GM23338 (cell line): Measurements from ENCODE around the gene ID4. TPM values are rescaled to one million over a fixed set of nuclear protein-coding genes. Genes with fewer than 3 reads are reported as not detected.

Experiments
- ATAC-seq: fragments of 200-7000 bp; cut with Tn5 transposase; 3 replicates; pipeline ENCODE4 v1.9.1; 2020
- DNase-seq: peaks from one replicate; pipeline ENCODE4 v3.0.0-alpha.2; 2015; ENCODE audit warnings: low spot score
- H2AFZ ChIP-seq: fragments of 200-600 bp; sonication (generic); 2 replicates; pipeline ENCODE4 v1.8.0; 2016; ENCODE audit warnings: antibody characterized with exemption, mild to moderate bottlenecking, moderate library complexity
- H3F3A ChIP-seq: fragments of 200-600 bp; sonication (generic); replicated peaks from 2 replicates; pipeline ENCODE4 v1.8.0; 2017; ENCODE audit warnings: antibody characterized with exemption, mixed run types, low read depth
- H3K27ac ChIP-seq: fragments of 200-600 bp; sonication (generic); 2 replicates; pipeline ENCODE4 v1.6.1; 2016; ENCODE audit warnings: low read depth
- H3K27me3 ChIP-seq: fragments of 200-600 bp; sonication (generic); 2 replicates; pipeline ENCODE4 v1.8.0; 2016; ENCODE audit warnings: mild to moderate bottlenecking, mixed run types, moderate library complexity; ENCODE audit not compliant: insufficient read depth
- H3K36me3 ChIP-seq: fragments of 200-600 bp; sonication (generic); 2 replicates; pipeline ENCODE4 v1.8.0; 2016; ENCODE audit warnings: mild to moderate bottlenecking; ENCODE audit not compliant: insufficient read depth
- H3K4me1 ChIP-seq: fragments of 200-600 bp; sonication (generic); 2 replicates; pipeline ENCODE4 v1.8.0; 2016; ENCODE audit warnings: mild to moderate bottlenecking, moderate library complexity; ENCODE audit not compliant: insufficient read depth
- H3K4me2 ChIP-seq: fragments of 200-600 bp; sonication (generic); 2 replicates; pipeline ENCODE4 v1.7.1; 2017; ENCODE audit warnings: mixed run types
- H3K4me3 ChIP-seq: fragments of 200-600 bp; sonication (generic); 2 replicates; pipeline ENCODE4 v1.6.1; 2016; ENCODE audit warnings: mixed run types
- H3K79me2 ChIP-seq: fragments of 200-600 bp; sonication (generic); replicated peaks from 2 replicates; pipeline ENCODE4 v1.8.0; 2017; ENCODE audit warnings: mild to moderate bottlenecking; ENCODE audit not compliant: insufficient read depth
- H3K9me2 ChIP-seq: fragments of 200-600 bp; sonication (generic); 2 replicates; pipeline ENCODE4 v1.8.0; 2017; ENCODE audit not compliant: insufficient read depth
- H4K20me1 ChIP-seq: fragments of 200-600 bp; sonication (generic); replicated peaks from 2 replicates; pipeline ENCODE4 v1.8.0; 2017; ENCODE audit warnings: mild to moderate bottlenecking; ENCODE audit not compliant: insufficient read depth
- H3K27ac Mint-ChIP-seq: 2 replicates; pipeline ENCODE4 v1.8.0; 2020; ENCODE audit warnings: inconsistent platforms, mild to moderate bottlenecking, moderate library complexity, mixed read lengths
- H3K27me3 Mint-ChIP-seq: 3 replicates; pipeline ENCODE4 v1.8.0; 2022; ENCODE audit warnings: low read depth, mild to moderate bottlenecking, moderate library complexity, mixed read lengths, inconsistent platforms; ENCODE audit not compliant: insufficient read depth, poor library complexity
- H3K36me3 Mint-ChIP-seq: 3 replicates; pipeline ENCODE4 v1.8.0; 2021; ENCODE audit warnings: low read depth, mild to moderate bottlenecking, inconsistent platforms, moderate library complexity, mixed read lengths
- H3K4me1 Mint-ChIP-seq: 3 replicates; pipeline ENCODE4 v1.8.0; 2020; ENCODE audit warnings: mild to moderate bottlenecking, inconsistent platforms, mixed read lengths
- H3K4me3 Mint-ChIP-seq: 3 replicates; pipeline ENCODE4 v1.8.0; 2021; ENCODE audit warnings: moderate library complexity, mild to moderate bottlenecking, inconsistent platforms, mixed read lengths
- H3K9me3 Mint-ChIP-seq: 3 replicates; pipeline ENCODE4 v1.8.0; 2020; ENCODE audit warnings: moderate library complexity, mild to moderate bottlenecking, inconsistent platforms, mixed read lengths
- CREB1 ChIP-seq: fragments of 250-450 bp; sonication (Bioruptor Pico); IDR thresholded peaks from 2 replicates; pipeline ENCODE4 v1.5.0; 2020; ENCODE audit warnings: low read depth, mild to moderate bottlenecking, moderate library complexity
- ETS1 ChIP-seq: IDR thresholded peaks from 2 replicates; pipeline ENCODE4 v1.6.1; 2016; ENCODE audit warnings: antibody characterized with exemption
- EZH2 ChIP-seq: fragments of 200-600 bp; sonication (generic); IDR thresholded peaks from one replicate; pipeline ENCODE4 v1.8.0; 2017; ENCODE audit warnings: antibody characterized with exemption, mild to moderate bottlenecking, low read depth; ENCODE audit not compliant: unreplicated experiment
- JUNB ChIP-seq: IDR thresholded peaks from one replicate; pipeline ENCODE4 v1.6.1; 2016; ENCODE audit warnings: antibody characterized with exemption; ENCODE audit not compliant: unreplicated experiment
- NANOG ChIP-seq: IDR thresholded peaks from 2 replicates; pipeline ENCODE4 v1.6.1; 2016; ENCODE audit warnings: antibody characterized with exemption, borderline replicate concordance
- POLR2AphosphoS5 ChIP-seq: IDR thresholded peaks from 2 replicates; pipeline ENCODE4 v1.6.1; 2016; ENCODE audit warnings: antibody characterized with exemption, low read depth
- REST ChIP-seq: IDR thresholded peaks from one replicate; pipeline ENCODE4 v1.6.1; 2018; ENCODE audit warnings: antibody characterized with exemption; ENCODE audit not compliant: unreplicated experiment
- STAT1 ChIP-seq: IDR thresholded peaks from one replicate; pipeline ENCODE4 v1.6.1; 2016; ENCODE audit warnings: antibody characterized with exemption; ENCODE audit not compliant: unreplicated experiment
- ZNF114 ChIP-seq: fragments of 250-450 bp; sonication (Bioruptor Pico); IDR thresholded peaks from 2 replicates; pipeline ENCODE4 v1.5.0; 2020; ENCODE audit warnings: mild to moderate bottlenecking, moderate library complexity
- ZNF331 ChIP-seq: fragments of 250-450 bp; sonication (Bioruptor Pico); IDR thresholded peaks from 2 replicates; pipeline ENCODE4 v1.5.0; 2020; ENCODE audit warnings: low read depth, mild to moderate bottlenecking, moderate library complexity
- polyA plus RNA-seq: library from polyadenylated mRNA; unstranded; fragments of >200 nt; fragmentation: Nextera tagmentation; extraction: Ambion mirVana; gene quantifications from 2 replicates; pipeline ENCODE4 v1.2.1, GENCODE V29; 2016
- total RNA-seq: library from RNA; depleted of rRNA; stranded (reverse); fragments of >200 nt; shearing (Covaris generic); gene quantifications from 2 replicates; pipeline ENCODE4 v1.2.3, GENCODE V29; 2014
- TF ChIP-seq, protein P1 (sequence below), 2 experiments: fragments of 200-600 bp in 1 of 2; sonication (generic) in 1 of 2; conservative IDR thresholded peaks; 2 replicates each; pipeline versions ENCODE4 v1.5.1 to v1.6.1; 2016 to 2017; ENCODE audit warnings: antibody characterized with exemption in 2 of 2, low read depth in 2 of 2, mild to moderate bottlenecking in 2 of 2, moderate library complexity in 1 of 2
- TF ChIP-seq, protein P2 (sequence below): fragments of 250-450 bp; sonication (Bioruptor Pico); IDR thresholded peaks from 2 replicates; pipeline ENCODE4 v1.5.0; 2020; ENCODE audit warnings: mild to moderate bottlenecking, moderate library complexity

ID4 gene
- total and polyA plus RNA-seq, 2 experiments from 2014 or later, result 3.7 to 7.0 TPM

GRCh38 chr6:19857139-19857538, 20.0 kb downstream of the ID4 start (continued):
- no peak for TF ChIP-seq ZNF331 (CRISPR knock-in tag)
- TF ChIP-seq, protein P1, sequence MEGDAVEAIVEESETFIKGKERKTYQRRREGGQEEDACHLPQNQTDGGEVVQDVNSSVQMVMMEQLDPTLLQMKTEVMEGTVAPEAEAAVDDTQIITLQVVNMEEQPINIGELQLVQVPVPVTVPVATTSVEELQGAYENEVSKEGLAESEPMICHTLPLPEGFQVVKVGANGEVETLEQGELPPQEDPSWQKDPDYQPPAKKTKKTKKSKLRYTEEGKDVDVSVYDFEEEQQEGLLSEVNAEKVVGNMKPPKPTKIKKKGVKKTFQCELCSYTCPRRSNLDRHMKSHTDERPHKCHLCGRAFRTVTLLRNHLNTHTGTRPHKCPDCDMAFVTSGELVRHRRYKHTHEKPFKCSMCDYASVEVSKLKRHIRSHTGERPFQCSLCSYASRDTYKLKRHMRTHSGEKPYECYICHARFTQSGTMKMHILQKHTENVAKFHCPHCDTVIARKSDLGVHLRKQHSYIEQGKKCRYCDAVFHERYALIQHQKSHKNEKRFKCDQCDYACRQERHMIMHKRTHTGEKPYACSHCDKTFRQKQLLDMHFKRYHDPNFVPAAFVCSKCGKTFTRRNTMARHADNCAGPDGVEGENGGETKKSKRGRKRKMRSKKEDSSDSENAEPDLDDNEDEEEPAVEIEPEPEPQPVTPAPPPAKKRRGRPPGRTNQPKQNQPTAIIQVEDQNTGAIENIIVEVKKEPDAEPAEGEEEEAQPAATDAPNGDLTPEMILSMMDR (conservative IDR thresholded peaks at IDR 0.05; ENCODE audit: low read depth in 2 of 2), result no peak
- TF ChIP-seq ETS1, result no peak
- no peak for TF ChIP-seq ZNF114 (CRISPR knock-in tag)
- no peak for TF ChIP-seq POLR2AphosphoS5
- TF ChIP-seq CREB1 (CRISPR knock-in tag), result no peak

DNA sequence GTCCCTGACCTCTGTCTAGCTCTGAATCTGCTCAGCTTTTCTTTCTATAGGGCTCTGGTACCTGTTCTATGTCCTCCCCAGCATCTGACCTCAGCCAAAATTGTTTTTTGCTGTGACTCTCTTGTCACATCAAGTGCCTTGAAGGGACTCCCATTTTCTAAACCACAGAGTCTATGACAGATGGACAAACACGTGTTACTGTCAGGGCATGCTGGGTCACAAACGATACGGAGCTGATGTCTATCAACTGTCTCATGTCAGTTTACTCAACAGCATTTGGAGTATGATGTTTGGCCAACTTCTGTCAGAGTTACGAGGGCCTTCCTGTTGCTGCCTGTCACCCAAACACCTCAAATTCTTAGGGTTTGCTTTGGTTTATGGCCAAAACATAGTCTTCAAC, 20.5 kb downstream of the ID4 start:
- H3K79me2 ChIP-seq, result no peaks in the 10 kb centered on the region
- no peak overlapping the region for H3K27ac ChIP-seq
- no peaks in the 10 kb centered on the region for H3K9me2 ChIP-seq
- Mint-ChIP-seq H3K36me3 (peaks cover 4% of the 10 kb centered on the region; the same call in 2 of the 3 replicates), H3K4me1 (peaks cover 6% of the 10 kb centered on the region; the same call in 1 of the 3 replicates), H3K27ac (no peak overlapping the region), H3K9me3 (peaks cover 3% of the 10 kb centered on the region; the same call in 1 of the 3 replicates), H3K27me3 (peaks cover 2% of the 10 kb centered on the region), H3K4me3 (no peak overlapping the region)
- H3F3A ChIP-seq, result no peaks in the 10 kb centered on the region
- H3K4me2 ChIP-seq, result no peak overlapping the region
- H3K27me3 ChIP-seq, result no peaks in the 10 kb centered on the region
- no peak overlapping the region for H2AFZ ChIP-seq
- no peak for DNase-seq
- no peak for ATAC-seq
- H4K20me1 ChIP-seq, result no peaks in the 10 kb centered on the region
- H3K4me1 ChIP-seq, result no peaks in the 10 kb centered on the region
- H3K4me3 ChIP-seq, result no peak overlapping the region
- no peaks in the 10 kb centered on the region for H3K36me3 ChIP-seq
- TF ChIP-seq JUNB (no peak), ZNF331 (CRISPR knock-in tag) (no peak), EZH2 (no peak), POLR2AphosphoS5 (no peak), STAT1 (no peak), CREB1 (CRISPR knock-in tag) (no peak), REST (no peak), NANOG (no peak), ZNF114 (CRISPR knock-in tag) (no peak)
- TF ChIP-seq, protein P2, sequence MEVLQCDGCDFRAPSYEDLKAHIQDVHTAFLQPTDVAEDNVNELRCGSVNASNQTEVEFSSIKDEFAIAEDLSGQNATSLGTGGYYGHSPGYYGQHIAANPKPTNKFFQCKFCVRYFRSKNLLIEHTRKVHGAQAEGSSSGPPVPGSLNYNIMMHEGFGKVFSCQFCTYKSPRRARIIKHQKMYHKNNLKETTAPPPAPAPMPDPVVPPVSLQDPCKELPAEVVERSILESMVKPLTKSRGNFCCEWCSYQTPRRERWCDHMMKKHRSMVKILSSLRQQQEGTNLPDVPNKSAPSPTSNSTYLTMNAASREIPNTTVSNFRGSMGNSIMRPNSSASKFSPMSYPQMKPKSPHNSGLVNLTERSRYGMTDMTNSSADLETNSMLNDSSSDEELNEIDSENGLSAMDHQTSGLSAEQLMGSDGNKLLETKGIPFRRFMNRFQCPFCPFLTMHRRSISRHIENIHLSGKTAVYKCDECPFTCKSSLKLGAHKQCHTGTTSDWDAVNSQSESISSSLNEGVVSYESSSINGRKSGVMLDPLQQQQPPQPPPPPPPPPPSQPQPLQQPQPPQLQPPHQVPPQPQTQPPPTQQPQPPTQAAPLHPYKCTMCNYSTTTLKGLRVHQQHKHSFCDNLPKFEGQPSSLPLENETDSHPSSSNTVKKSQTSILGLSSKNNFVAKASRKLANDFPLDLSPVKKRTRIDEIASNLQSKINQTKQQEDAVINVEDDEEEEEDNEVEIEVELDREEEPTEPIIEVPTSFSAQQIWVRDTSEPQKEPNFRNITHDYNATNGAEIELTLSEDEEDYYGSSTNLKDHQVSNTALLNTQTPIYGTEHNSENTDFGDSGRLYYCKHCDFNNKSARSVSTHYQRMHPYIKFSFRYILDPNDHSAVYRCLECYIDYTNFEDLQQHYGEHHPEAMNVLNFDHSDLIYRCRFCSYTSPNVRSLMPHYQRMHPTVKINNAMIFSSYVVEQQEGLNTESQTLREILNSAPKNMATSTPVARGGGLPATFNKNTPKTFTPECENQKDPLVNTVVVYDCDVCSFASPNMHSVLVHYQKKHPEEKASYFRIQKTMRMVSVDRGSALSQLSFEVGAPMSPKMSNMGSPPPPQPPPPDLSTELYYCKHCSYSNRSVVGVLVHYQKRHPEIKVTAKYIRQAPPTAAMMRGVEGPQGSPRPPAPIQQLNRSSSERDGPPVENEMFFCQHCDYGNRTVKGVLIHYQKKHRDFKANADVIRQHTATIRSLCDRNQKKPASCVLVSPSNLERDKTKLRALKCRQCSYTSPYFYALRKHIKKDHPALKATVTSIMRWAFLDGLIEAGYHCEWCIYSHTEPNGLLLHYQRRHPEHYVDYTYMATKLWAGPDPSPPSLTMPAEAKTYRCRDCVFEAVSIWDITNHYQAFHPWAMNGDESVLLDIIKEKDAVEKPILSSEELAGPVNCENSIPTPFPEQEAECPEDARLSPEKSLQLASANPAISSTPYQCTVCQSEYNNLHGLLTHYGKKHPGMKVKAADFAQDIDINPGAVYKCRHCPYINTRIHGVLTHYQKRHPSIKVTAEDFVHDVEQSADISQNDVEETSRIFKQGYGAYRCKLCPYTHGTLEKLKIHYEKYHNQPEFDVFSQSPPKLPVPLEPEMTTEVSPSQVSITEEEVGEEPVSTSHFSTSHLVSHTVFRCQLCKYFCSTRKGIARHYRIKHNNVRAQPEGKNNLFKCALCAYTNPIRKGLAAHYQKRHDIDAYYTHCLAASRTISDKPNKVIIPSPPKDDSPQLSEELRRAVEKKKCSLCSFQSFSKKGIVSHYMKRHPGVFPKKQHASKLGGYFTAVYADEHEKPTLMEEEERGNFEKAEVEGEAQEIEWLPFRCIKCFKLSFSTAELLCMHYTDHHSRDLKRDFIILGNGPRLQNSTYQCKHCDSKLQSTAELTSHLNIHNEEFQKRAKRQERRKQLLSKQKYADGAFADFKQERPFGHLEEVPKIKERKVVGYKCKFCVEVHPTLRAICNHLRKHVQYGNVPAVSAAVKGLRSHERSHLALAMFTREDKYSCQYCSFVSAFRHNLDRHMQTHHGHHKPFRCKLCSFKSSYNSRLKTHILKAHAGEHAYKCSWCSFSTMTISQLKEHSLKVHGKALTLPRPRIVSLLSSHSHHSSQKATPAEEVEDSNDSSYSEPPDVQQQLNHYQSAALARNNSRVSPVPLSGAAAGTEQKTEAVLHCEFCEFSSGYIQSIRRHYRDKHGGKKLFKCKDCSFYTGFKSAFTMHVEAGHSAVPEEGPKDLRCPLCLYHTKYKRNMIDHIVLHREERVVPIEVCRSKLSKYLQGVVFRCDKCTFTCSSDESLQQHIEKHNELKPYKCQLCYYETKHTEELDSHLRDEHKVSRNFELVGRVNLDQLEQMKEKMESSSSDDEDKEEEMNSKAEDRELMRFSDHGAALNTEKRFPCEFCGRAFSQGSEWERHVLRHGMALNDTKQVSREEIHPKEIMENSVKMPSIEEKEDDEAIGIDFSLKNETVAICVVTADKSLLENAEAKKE (CRISPR knock-in tag), result no peak
